B cell (primary cell): Measurements from ENCODE around the gene PNMA8C. TPM values are rescaled to one million over a fixed set of nuclear protein-coding genes. Genes with fewer than 3 reads are reported as not detected.

Experiments
- ATAC-seq: fragments of 200-7000 bp; cut with Tn5 transposase; one replicate; pipeline ENCODE4 v1.10.0; 2021; ENCODE audit warnings: low read depth, mild to moderate bottlenecking, moderate number of reproducible peaks, moderate library complexity
- CTCF ChIA-PET: fragments of 350-600 bp; sonication (Branson Sonifier 250); formaldehyde crosslinking; loops from one replicate; lab custom pipeline; 2021; ENCODE audit warnings: antibody characterized with exemption, inconsistent platforms; lab: Charles Lee
- POLR2A ChIA-PET: fragments of 350-600 bp; sonication (Branson Sonifier 250); formaldehyde crosslinking; loops from one replicate; lab custom pipeline; 2021; ENCODE audit warnings: antibody characterized with exemption; lab: Charles Lee
- DNase-seq: peaks from one replicate; pipeline ENCODE4 v3.0.0; 2013
- H2AFZ ChIP-seq: 2 replicates; pipeline ENCODE4 v1.6.1; 2012; ENCODE audit warnings: mild to moderate bottlenecking, low read depth, low read length; ENCODE audit not compliant: insufficient read depth, poor library complexity, severe bottlenecking
- H3K27ac ChIP-seq, 2 donors: 1 replicate in 1 of 2; 2 replicates in 1 of 2; pipeline ENCODE4 v1.5.1; 2012 to 2013; ENCODE audit warnings: low read length in 2 of 2, mild to moderate bottlenecking in 2 of 2, moderate library complexity in 1 of 2
- H3K27me3 ChIP-seq, 4 experiments: fragments of 200-600 bp in 1 of 4; sonication (generic) in 1 of 4; replicated peaks in 1 of 4; 1 replicate in 2 of 4; 2 replicates in 2 of 4; pipeline versions ENCODE4 v1.6.1 to v1.7.0; 2013 to 2016; ENCODE audit warnings: low read length in 3 of 4, mild to moderate bottlenecking in 2 of 4, mixed read lengths in 1 of 4, moderate library complexity in 1 of 4; ENCODE audit not compliant: insufficient read depth in 4 of 4, control insufficient read depth in 3 of 4; ENCODE audit errors: control extremely low read depth in 1 of 4
- H3K36me3 ChIP-seq, 2 experiments: replicated peaks in 1 of 2; 1 replicate in 1 of 2; 2 replicates in 1 of 2; pipeline versions ENCODE4 v1.6.1 to v1.7.1; 2013; ENCODE audit warnings: low read length in 1 of 2; ENCODE audit not compliant: insufficient read depth in 2 of 2, control insufficient read depth in 1 of 2; ENCODE audit errors: control extremely low read depth in 1 of 2, extremely low read depth in 1 of 2
- H3K4me1 ChIP-seq, 2 donors: fragments of 200-600 bp in 1 of 2; sonication (generic) in 1 of 2; 1 replicate in 1 of 2; 2 replicates in 1 of 2; pipeline versions ENCODE4 v1.5.1 to v1.6.1; 2013 to 2017; ENCODE audit warnings: low read length in 2 of 2; ENCODE audit not compliant: control insufficient read depth in 2 of 2, insufficient read depth in 2 of 2
- H3K4me2 ChIP-seq: replicated peaks from 2 replicates; pipeline ENCODE3; 2012; ENCODE audit warnings: mild to moderate bottlenecking, low read depth, low read length; ENCODE audit not compliant: poor library complexity, severe bottlenecking
- H3K4me3 ChIP-seq, 5 experiments: fragments of 200-600 bp in 1 of 5; sonication (generic) in 1 of 5; 1 replicate in 3 of 5; 2 replicates in 2 of 5; pipeline versions ENCODE4 v1.5.1 to v1.7.0; 2011 to 2016; ENCODE audit warnings: low read length in 4 of 5, mild to moderate bottlenecking in 4 of 5, low read depth in 2 of 5, control low read depth in 1 of 5, moderate library complexity in 1 of 5; ENCODE audit not compliant: insufficient read depth in 1 of 5; ENCODE audit errors: control extremely low read depth in 1 of 5, extremely low read depth in 1 of 5
- H3K79me2 ChIP-seq: fragments of 200-600 bp; sonication (generic); one replicate; pipeline ENCODE4 v1.6.0; 2016; ENCODE audit warnings: low read length; ENCODE audit not compliant: control insufficient read depth, insufficient read depth
- H3K9ac ChIP-seq: fragments of 200-600 bp; sonication (generic); 2 replicates; pipeline ENCODE4 v1.6.1; 2017; ENCODE audit warnings: mild to moderate bottlenecking, low read length, moderate library complexity
- H3K9me3 ChIP-seq, 3 donors: one replicate each; pipeline versions ENCODE4 v1.6.1 to v1.7.1; 2013; ENCODE audit warnings: low read length in 2 of 3; ENCODE audit not compliant: control insufficient read depth in 2 of 3, insufficient read depth in 1 of 3; ENCODE audit errors: control extremely low read depth in 1 of 3
- H4K20me1 ChIP-seq: 2 replicates; pipeline ENCODE4 v1.6.0; 2012; ENCODE audit warnings: mild to moderate bottlenecking, low read length; ENCODE audit not compliant: insufficient read depth, control insufficient read depth, poor library complexity, severe bottlenecking
- H3K27ac Mint-ChIP-seq: one replicate; pipeline ENCODE4 v1.8.0; 2021; ENCODE audit warnings: mixed read lengths
- H3K27me3 Mint-ChIP-seq: one replicate; pipeline ENCODE4 v1.8.0; 2021; ENCODE audit warnings: mixed read lengths
- H3K4me1 Mint-ChIP-seq: one replicate; pipeline ENCODE4 v1.8.0; 2021; ENCODE audit warnings: mixed read lengths
- H3K4me3 Mint-ChIP-seq: one replicate; pipeline ENCODE4 v1.8.0; 2021; ENCODE audit warnings: mixed read lengths
- H3K9me3 Mint-ChIP-seq: one replicate; pipeline ENCODE4 v1.8.0; 2022; ENCODE audit warnings: mixed read lengths; ENCODE audit not compliant: insufficient read depth
- CTCF ChIP-seq: fragments of 200-600 bp; IDR thresholded peaks from one replicate; pipeline ENCODE4 v1.8.0; 2022; ENCODE audit warnings: antibody characterized with exemption, mild to moderate bottlenecking
- EZH2 ChIP-seq: IDR thresholded peaks from 2 replicates; pipeline ENCODE4 v1.6.1; 2012; ENCODE audit warnings: borderline replicate concordance, low read depth, mild to moderate bottlenecking, moderate library complexity, low read length; ENCODE audit not compliant: insufficient read depth, poor library complexity, severe bottlenecking
- WGBS: methylation state at CpG from one replicate; pipeline ENCODE4 v1.1.5; 2013; ENCODE audit warnings: missing lambda C conversion rate; ENCODE audit not compliant: insufficient coverage; 5-methylcytosine and 5-hydroxymethylcytosine counted together
- intact Hi-C: fragments of 100-400 bp; cut with micrococcal nuclease; formaldehyde crosslinking; loops from one replicate; pipeline ENCODE4 v1.10.0; 2022
- polyA plus RNA-seq: library from polyadenylated mRNA; depleted of rRNA; stranded (reverse); fragments of >200 nt; gene quantifications from 2 replicates; pipeline ENCODE4 v1.2.3, GENCODE V29; 2012
- total RNA-seq, 2 donors: library from RNA; stranded (reverse); fragments of 120-200 nt in 1 of 2; gene quantifications; 1 replicate in 1 of 2; 2 replicates in 1 of 2; pipeline versions ENCODE4 v1.2.3 to v1.2.4, GENCODE V29; 2013 to 2022

Gene PNMA8C
- total and polyA plus RNA-seq, 2 donors (not counting 1 experiment from before 2014, with no cell fraction given) = not detected

- no peaks in the 10 kb centered on the region for H3K4me1 Mint-ChIP-seq
- no peak for ATAC-seq
- ChIA-PET CTCF (interaction anchor here (0.6 to 1.8 kb wide), 2 partner anchors 39 to 631 kb away, joined by 3 to 4 read pairs; no protein-coding TSS in a partner anchor), POLR2A (no interaction called here)
- Histone ChIP-seq H3K9me3 (peaks cover 0 to 6% (median 4%) of the 10 kb centered on the region in 3 donors), H4K20me1 (no peaks in the 10 kb centered on the region), H3K36me3 (no peaks in the 10 kb centered on the region), H3K4me1 (no peaks in the 10 kb centered on the region), H3K79me2 (no peaks in the 10 kb centered on the region), H3K4me2 (no peak overlapping the region), H2AFZ (no peak overlapping the region), H3K27me3 (peaks cover 0 to 7% (median 0%) of the 10 kb centered on the region in 4 experiments), H3K4me3 (no peak overlapping the region), H3K27ac (no peak overlapping the region), H3K9ac (no peak overlapping the region)
- H3K27ac Mint-ChIP-seq = no peak overlapping the region
- peaks cover 28% of the 10 kb centered on the region for H3K27me3 Mint-ChIP-seq
- peaks cover 7% of the 10 kb centered on the region for H3K9me3 Mint-ChIP-seq
- WGBS = 98% methylated on average over 6 of the region's 10 CpGs
- DNase-seq = no peak
- no peak overlapping the region for H3K4me3 Mint-ChIP-seq
- TF ChIP-seq EZH2 (no peak), CTCF (no peak)
- intact Hi-C loops = no loop called here
Measured at GRCh38 chr19:46448601-46449000, 19.9 kb upstream of the PNMA8C start.

GRCh38 chr19:46447824-46448223 lies 19.1 kb upstream of the PNMA8C start:
- ATAC-seq (no peak), DNase-seq (no peak)
- no peak overlapping the region for H2AFZ ChIP-seq
- no peak overlapping the region for H3K4me3 ChIP-seq
- no peak overlapping the region for H3K9ac ChIP-seq
- H3K36me3 ChIP-seq = no peaks in the 10 kb centered on the region
- H3K79me2 ChIP-seq = no peaks in the 10 kb centered on the region
- peaks cover 7% of the 10 kb centered on the region for H3K9me3 Mint-ChIP-seq
- H4K20me1 ChIP-seq = no peaks in the 10 kb centered on the region
- TF ChIP-seq EZH2 (no peak), CTCF (no peak)
- H3K27ac ChIP-seq = no peak overlapping the region
- peaks cover 28% of the 10 kb centered on the region for H3K27me3 Mint-ChIP-seq
- 56% methylated on average over 5 of the region's 5 CpGs for WGBS
- no peak overlapping the region for H3K4me2 ChIP-seq
- H3K4me1 Mint-ChIP-seq = no peaks in the 10 kb centered on the region
- intact Hi-C loops = no loop called here
- POLR2A ChIA-PET = no interaction called here
- H3K4me3 Mint-ChIP-seq = no peak overlapping the region
- no peak overlapping the region for H3K27ac Mint-ChIP-seq
- CTCF ChIA-PET = no interaction called here
- H3K9me3 ChIP-seq = peaks cover 0 to 6% (median 4%) of the 10 kb centered on the region in 3 donors
- no peaks in the 10 kb centered on the region for H3K4me1 ChIP-seq
- peaks cover 0 to 7% (median 0%) of the 10 kb centered on the region in 4 experiments for H3K27me3 ChIP-seq
